Fibroblast of skin of back (primary cell): ENCODE measurements around the gene CNTNAP2.

Source experiments
- DNase-seq: peaks from one replicate; pipeline ENCODE4 v3.0.0-alpha.2; 2013

The CNTNAP2 gene

GRCh38 chr7:147510201-147510542 is 1393.6 kb downstream of the CNTNAP2 start:
- no peak for DNase-seq

GRCh38 chr7:147510923-147511322 is 1394.3 kb downstream of the CNTNAP2 start:
- DNase-seq = peak; percentile 87

GRCh38 chr7:147513451-147513850 is 1396.8 kb downstream of the CNTNAP2 start:
- no peak for DNase-seq

DNA sequence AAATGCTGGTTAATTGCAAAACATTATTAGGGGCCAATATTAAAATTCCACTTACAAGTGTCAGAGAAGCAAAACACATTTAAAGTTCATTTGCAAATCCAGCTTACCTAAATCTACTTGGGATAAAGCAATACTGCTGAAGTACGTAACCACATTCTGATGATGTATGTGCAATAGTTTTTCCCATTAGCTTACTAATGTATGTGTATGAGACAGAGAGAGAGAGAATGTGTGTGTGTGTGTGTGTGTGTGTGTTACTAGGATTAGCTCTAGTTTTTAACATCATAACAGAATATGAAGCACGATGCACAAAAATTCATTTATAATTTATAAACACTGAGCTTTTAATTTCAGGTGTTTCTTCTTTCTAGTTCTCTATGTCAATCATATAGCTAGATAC is 1399.8 kb downstream of the CNTNAP2 start:
- DNase-seq = no peak

DNA sequence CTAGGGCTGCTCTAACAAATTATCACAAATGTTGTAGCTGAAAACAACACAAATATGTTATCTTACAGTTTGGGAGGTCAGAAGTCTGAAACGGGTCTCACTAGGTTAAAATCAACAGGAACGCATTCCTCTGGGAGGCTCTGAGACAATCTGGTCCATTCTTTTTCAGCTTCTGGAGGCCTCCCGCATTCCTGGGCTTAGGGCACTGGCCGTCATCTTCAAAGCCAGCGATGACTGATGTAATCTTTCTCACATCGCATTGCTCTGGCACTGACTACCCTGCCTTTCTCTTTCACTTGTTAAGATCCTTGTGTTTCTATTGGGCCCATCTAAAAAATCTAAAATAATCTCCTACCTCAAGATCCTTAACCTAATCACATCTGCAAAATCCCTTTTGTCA is 1402.5 kb downstream of the CNTNAP2 start:
- peak; percentile 67 for DNase-seq

DNA sequence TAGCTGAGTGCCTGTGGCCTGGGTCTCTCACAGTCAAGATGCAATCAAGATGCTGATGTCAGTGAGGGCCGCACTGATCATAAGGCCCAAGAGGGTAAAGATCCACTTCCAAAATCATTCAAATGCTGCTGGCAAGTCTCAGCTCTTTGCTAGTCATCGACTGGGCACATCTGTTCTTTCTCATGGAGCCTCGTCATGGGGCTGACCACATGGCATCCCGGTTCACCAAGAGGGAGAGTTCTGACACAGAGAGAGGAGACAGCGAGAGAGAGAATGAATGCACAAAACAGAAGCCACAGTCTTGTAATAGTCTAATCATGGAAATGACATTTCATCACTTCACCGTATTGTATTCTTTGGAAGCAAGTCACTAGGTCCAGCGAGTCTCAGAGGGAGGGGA is 1406.5 kb downstream of the CNTNAP2 start:
- DNase-seq = no peak

- peak; percentile 31 for DNase-seq
These were observed 1408.2 kb downstream of the CNTNAP2 start for GRCh38 chr7:147524726-147525250.

DNA sequence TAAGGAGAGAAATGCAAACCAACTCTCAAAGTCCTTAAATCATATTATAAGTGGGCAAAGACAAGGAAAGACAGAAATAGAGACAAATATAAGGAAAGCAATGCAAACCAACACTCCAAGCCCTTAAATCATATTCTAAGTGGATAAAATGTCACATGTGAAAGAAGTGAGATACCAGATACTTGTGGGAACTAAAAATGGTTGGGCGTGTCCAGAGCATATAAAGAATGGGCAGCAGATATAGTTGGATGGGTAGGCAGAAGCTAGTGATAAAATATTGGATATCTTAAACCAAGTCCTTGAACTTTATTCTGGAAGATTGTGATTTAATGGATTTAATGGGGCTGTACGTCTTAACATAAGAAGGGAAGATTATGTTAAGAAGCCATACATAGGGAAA is 1408.7 kb downstream of the CNTNAP2 start:
- no peak for DNase-seq

DNA sequence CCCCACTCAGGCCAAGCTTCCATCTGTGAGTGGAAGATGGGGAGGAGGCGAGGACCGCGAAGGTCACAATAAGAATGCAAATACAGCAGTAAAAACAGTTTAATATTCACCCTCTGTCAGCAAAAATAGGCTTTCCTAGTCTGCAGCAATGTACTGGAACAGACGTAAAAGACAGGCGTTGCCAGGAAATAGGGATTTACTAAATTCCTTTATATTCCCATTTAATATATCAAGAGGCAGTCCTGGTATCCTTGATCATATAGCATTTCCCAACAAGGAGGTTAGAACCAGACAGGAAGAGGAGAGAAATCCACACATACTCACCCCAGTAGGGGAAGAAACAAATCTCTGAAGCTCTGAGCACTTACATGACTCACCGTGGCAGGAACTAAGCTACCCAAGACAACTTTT is 1419.1 kb downstream of the CNTNAP2 start:
- DNase-seq = peak; percentile 74

- no peak for DNase-seq
These were observed 1423.1 kb downstream of the CNTNAP2 start for GRCh38 chr7:147539685-147540084.

- no peak for DNase-seq
These were observed 1424.1 kb downstream of the CNTNAP2 start for GRCh38 chr7:147540743-147541142.

- DNase-seq = no peak
These were observed 1424.7 kb downstream of the CNTNAP2 start for GRCh38 chr7:147541261-147541660.

DNA sequence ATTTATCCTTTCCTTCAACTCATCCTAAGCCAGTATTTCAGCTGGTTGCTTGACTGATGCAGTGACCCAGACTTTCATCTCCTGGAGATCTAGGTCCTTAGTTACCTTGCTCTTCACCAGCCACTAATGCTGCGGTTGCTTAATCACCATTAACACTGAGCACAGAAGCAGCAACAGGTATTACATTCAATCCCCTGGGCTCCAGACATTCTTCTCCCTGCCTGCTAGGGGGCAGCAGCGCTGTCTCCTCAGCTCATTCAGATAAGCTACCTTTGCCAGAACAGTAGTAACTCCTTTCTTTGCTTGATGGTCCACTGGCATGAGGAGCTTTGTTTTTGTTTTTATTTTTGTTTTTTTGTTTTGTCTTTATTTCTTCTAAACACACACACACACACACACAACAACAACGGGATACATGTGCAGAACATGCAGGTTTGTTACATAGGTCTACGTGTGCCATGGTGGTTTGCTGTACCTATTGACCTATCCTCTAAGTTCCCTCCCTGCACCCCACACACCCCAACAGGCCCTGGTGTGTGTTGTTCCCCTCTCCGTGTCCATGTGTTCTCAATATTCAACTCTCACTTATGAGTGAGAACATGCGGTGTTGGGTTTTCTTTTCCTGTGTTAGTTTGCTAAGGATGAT is 1430.8 kb downstream of the CNTNAP2 start:
- DNase-seq = peak; percentile 31

DNA sequence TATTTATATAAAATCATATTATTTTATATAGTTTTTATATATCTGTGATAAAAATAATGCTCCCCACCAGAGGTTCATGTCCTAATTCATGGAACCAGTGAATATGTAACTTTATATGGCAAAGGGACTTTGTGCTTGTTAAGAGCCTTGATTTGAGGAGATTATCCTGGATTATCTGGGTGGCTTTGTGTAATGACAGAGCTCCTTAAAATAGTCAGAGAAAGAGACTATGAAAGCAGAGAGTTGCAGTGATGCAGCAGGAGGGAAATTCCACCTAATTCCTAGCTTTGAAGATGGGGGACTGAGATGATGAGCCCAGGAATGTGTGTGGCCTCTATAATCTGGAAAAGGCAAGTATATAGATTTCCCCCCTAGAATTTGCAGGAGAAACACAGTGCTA is 1439.7 kb downstream of the CNTNAP2 start:
- no peak for DNase-seq

DNA sequence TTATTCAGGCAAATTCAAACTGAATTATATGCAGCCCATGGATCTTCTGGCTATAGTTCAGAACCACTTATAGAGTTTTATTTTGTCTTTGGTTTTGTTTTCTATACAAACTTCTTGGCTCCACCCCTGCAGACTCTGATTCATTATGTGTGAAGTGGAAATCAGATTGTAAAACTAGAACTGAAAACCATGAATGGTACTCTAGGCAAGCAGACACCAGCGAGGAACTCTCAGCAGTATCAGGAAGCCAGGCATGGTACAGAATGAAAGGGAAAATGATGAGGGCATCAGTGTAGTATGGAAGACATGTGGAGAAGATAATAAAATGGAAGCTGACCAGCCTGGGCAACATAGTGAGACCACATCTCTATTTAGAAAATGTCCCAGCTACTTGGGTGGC is 1447.1 kb downstream of the CNTNAP2 start:
- no peak for DNase-seq

- DNase-seq = no peak
These were observed 1448.3 kb downstream of the CNTNAP2 start for GRCh38 chr7:147564786-147565476.

GRCh38 chr7:147567043-147567442 is 1450.4 kb downstream of the CNTNAP2 start:
- no peak for DNase-seq

DNA sequence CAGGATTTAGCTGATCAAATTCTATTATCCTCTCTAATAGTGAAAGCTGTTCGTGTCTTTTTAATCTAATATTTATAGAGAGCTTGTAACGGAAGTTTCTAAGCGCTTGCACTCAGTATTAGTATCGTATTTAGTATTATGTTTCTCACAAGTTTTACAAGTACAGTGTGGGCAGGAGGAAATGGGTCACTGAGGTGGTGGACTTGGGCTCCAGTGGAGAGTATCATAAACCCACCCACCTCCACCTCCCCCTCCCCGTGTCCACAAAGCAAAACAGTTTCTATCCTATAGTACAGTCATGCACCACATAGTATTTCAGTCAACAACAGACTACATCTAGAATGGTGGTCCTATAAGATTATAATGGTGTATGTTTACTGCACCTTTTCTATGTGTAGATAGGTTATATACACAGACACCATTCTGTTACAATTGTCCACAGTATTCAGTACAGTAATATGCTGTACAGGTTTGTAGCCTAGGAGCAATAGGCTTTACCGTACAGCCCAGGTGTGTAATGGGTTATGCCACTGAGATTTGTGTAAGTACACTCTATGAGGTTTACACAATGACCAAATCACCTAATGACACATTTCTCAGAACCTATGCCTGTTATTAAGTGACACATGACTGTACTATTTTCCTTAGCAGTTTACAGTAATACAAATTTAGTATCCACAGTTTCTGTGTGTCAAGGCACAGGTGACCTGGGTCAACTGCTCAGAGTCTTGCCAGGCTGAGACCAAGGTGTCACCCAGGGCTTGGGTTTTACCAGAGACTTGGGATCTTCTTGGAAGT is 1452.7 kb downstream of the CNTNAP2 start:
- DNase-seq = no peak

DNA sequence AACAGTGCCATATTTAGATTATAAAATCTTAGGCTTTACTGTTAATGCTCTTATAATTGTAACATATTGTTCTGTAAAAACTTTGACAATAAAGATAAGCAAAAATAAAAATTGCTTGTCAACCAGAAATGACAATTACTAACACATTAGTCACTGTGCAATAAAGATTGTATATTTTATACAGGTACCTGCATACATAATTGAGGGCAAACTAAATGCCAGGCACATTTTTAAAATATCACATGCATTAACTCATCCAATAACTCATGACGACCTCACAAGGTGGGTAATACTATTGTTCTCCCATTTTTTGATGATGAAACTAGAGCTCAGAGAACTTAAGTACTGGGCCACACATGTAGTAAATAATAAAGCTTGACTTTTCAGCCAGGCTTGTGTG is 1453.8 kb downstream of the CNTNAP2 start:
- no peak for DNase-seq

- no peak for DNase-seq
These were observed 1455.0 kb downstream of the CNTNAP2 start for GRCh38 chr7:147571436-147572185.

DNA sequence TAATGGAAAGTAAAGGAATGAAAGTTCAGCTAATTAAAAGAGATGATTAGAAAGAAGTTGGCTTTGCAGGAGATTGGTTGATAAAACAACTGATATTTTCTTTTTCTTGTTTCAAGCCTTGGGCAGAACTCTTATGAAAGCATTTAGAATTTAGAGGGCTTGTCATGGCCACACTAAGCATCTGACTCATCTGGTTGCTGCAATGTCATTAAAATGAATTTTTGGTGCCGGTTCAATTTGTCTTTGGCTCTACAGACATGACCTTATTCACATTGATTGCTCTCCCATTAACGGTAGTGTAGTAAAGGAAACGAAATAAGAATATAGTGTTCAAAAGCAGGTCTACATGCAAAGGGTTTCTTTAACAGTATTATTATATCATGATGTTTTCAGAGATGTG is 1461.6 kb downstream of the CNTNAP2 start:
- DNase-seq = peak; percentile 4

- DNase-seq = no peak
These were observed 1462.5 kb downstream of the CNTNAP2 start for GRCh38 chr7:147579148-147579547.

DNA sequence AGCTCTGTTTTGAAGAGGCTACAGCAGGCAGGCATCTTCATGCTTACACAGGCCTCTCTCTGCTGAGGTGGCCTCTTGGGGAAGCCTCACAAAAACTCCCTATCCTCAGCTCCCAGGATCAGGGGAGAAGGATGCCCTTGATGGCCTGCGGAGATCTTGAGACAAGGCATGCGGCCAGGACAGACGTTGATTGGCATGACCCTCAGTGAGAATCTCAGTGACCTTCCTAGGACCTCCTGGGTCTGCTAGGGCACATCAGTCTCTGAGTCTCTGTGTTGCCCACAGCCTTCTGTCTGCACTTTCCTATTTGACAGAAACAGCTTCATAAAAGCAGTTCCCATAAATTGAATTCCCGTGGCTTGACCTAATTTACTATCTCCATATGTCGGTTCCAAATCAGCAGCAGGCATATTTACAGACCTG is 1468.2 kb downstream of the CNTNAP2 start:
- no peak for DNase-seq
